ENCODE data around the gene FASTKD1. TPM values are rescaled to one million over a fixed set of nuclear protein-coding genes. Genes with fewer than 3 reads are reported as not detected.

FASTKD1 gene
- total and polyA plus RNA-seq, 10 of the 15 experiments (the other 5 are each of a cell fraction or from before 2014, with no cell fraction given) = 45.6 to 76.1 (median 63.4) TPM

GRCh38 chr2:169584005-169584877, 10.6 kb upstream of the FASTKD1 start, which contains the start of gene PPIG (continued):
- TF ChIP-seq JUND (IDR thresholded peaks at IDR 0.05; ENCODE audit: low read depth, low read length) = no peak
- TF ChIP-seq RAD51 (IDR thresholded peaks at IDR 0.05) = peak; percentile 19; the same call in 1 of the 2 replicates
- TF ChIP-seq SIX5 (IDR thresholded peaks at IDR 0.05; ENCODE audit: low read depth, low read length, severe bottlenecking) = peak; percentile 51
- no peak; the same call in 1 of the 2 replicates for TF ChIP-seq ZNF207 (IDR thresholded peaks at IDR 0.05; ENCODE audit: borderline replicate concordance)
- no peak for TF ChIP-seq HDAC6 (IDR thresholded peaks at IDR 0.05; ENCODE audit: unreplicated experiment)
- TF ChIP-seq USF2 (IDR thresholded peaks at IDR 0.05; ENCODE audit: borderline replicate concordance, low read depth, low read length) = peak; percentile 37; the same call in 1 of the 2 replicates
- TF ChIP-seq ZNF384 (IDR thresholded peaks at IDR 0.05; ENCODE audit: borderline replicate concordance, low read depth, low read length) = no peak
- no peak; the same call in 1 of the 2 replicates for TF ChIP-seq ATF2 (IDR thresholded peaks at IDR 0.05; ENCODE audit: low read length)
- TF ChIP-seq BCL3 (IDR thresholded peaks at IDR 0.05; ENCODE audit: borderline replicate concordance, insufficient read depth, low read depth, low read length, poor library complexity, severe bottlenecking) = no peak
- TF ChIP-seq ZBED1 (IDR thresholded peaks at IDR 0.05; ENCODE audit: borderline replicate concordance) = no peak
- 0 out of 2 replicates have a peak, but pooled peaks have one; percentile 29 for TF ChIP-seq SMAD5 (IDR thresholded peaks at IDR 0.05; ENCODE audit: low read depth)
- no peak for TF ChIP-seq CHD1 (IDR thresholded peaks at IDR 0.05; ENCODE audit: low read depth, low read length)
- TF ChIP-seq STAT3 (IDR thresholded peaks at IDR 0.05; ENCODE audit: low read depth, low read length) = 0 out of 2 replicates have a peak, but pooled peaks have one; percentile 44
- TF ChIP-seq POLR2A (IDR thresholded peaks at IDR 0.05; ENCODE audit: low read depth, low read length) = peak; percentile 91
- peak; percentile 85; the same call in 1 of the 2 replicates for TF ChIP-seq CBX5 (IDR thresholded peaks at IDR 0.05; ENCODE audit: low read depth)
- peak; percentile 77 to 92 for TF ChIP-seq SRF (IDR thresholded peaks at IDR 0.05; ENCODE audit: low read depth in 2 of 2, low read length in 2 of 2)
- peak; percentile 80 for TF ChIP-seq GATAD2B (conservative IDR thresholded peaks at IDR 0.05; ENCODE audit: low read depth)
- no peak for TF ChIP-seq HSF1 (IDR thresholded peaks at IDR 0.05; ENCODE audit: low read depth, low read length)
- no peak for TF ChIP-seq ETV6 (conservative IDR thresholded peaks at IDR 0.05 in 1 of 2, IDR thresholded peaks at IDR 0.05 in 1 of 2; ENCODE audit: borderline replicate concordance in 1 of 2, low read depth in 1 of 2)
- TF ChIP-seq E2F8 (IDR thresholded peaks at IDR 0.05; ENCODE audit: low read depth, partially characterized antibody) = peak; percentile 78
- no peak for TF ChIP-seq SMC3 (IDR thresholded peaks at IDR 0.05; ENCODE audit: borderline replicate concordance, low read length)

Data from GM12878 (cell line).